HL-60 (cell line): ENCODE data around the gene PRIMA1.

Source experiments
- GABPA ChIP-seq: IDR thresholded peaks from 2 replicates; pipeline ENCODE4 v1.6.1; 2012; ENCODE audit warnings: low read depth
- POLR2AphosphoS5 ChIP-seq: IDR thresholded peaks from 2 replicates; pipeline ENCODE4 v1.6.1; 2012; ENCODE audit warnings: low read depth
- SPI1 ChIP-seq: IDR thresholded peaks from 2 replicates; pipeline ENCODE4 v1.6.1; 2012; ENCODE audit warnings: low read depth, mild to moderate bottlenecking, borderline replicate concordance
- TF ChIP-seq, protein P1 (sequence below): IDR thresholded peaks from one replicate; pipeline ENCODE4 v1.5.1; 2011; ENCODE audit warnings: low read length, control low read depth, inconsistent platforms; ENCODE audit not compliant: insufficient read depth
- TF ChIP-seq, protein P2 (sequence below): IDR thresholded peaks from 2 replicates; pipeline ENCODE4 v1.6.1; 2012; ENCODE audit warnings: low read depth; ENCODE audit not compliant: insufficient replicate concordance

DNA sequence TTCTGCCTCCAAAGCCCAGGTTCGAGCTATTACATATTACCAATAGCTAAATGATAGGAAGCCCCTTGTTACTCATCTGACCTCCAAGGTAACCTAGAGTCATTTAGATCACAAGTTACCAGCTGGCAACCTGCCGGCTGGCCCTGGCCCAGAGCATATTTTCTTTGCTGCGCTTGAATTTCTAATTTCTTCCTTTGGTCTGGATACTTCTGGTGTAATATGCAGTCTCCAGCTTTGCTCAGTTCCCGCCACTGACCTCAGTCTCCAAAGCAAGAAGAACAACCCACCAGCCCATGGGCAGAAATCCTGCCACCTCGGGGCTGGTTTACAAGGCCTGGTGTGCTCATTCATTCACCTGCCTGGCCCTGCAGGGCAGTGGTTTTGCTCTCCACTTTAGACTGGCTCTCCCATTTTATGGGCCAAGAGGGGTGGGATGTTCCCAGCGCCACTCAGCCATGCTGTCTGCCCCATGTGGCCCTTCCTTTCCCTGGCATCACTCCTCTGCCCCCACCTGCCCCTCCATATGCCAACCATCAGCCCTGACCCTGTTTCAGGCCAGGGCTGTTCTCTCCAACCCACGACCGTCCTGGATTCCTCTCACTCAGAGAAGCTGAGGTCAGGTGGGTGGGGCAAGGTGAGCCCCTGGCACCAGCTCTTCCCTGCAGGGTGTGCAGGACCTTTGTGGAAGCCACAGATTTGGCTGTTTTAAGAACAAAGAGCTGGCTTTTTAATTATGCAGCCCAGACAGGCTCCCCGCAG lies 76.0 kb downstream of the PRIMA1 start:
- TF ChIP-seq, protein P1, sequence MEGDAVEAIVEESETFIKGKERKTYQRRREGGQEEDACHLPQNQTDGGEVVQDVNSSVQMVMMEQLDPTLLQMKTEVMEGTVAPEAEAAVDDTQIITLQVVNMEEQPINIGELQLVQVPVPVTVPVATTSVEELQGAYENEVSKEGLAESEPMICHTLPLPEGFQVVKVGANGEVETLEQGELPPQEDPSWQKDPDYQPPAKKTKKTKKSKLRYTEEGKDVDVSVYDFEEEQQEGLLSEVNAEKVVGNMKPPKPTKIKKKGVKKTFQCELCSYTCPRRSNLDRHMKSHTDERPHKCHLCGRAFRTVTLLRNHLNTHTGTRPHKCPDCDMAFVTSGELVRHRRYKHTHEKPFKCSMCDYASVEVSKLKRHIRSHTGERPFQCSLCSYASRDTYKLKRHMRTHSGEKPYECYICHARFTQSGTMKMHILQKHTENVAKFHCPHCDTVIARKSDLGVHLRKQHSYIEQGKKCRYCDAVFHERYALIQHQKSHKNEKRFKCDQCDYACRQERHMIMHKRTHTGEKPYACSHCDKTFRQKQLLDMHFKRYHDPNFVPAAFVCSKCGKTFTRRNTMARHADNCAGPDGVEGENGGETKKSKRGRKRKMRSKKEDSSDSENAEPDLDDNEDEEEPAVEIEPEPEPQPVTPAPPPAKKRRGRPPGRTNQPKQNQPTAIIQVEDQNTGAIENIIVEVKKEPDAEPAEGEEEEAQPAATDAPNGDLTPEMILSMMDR, result no peak
- no peak for TF ChIP-seq POLR2AphosphoS5
- TF ChIP-seq, protein P2, sequence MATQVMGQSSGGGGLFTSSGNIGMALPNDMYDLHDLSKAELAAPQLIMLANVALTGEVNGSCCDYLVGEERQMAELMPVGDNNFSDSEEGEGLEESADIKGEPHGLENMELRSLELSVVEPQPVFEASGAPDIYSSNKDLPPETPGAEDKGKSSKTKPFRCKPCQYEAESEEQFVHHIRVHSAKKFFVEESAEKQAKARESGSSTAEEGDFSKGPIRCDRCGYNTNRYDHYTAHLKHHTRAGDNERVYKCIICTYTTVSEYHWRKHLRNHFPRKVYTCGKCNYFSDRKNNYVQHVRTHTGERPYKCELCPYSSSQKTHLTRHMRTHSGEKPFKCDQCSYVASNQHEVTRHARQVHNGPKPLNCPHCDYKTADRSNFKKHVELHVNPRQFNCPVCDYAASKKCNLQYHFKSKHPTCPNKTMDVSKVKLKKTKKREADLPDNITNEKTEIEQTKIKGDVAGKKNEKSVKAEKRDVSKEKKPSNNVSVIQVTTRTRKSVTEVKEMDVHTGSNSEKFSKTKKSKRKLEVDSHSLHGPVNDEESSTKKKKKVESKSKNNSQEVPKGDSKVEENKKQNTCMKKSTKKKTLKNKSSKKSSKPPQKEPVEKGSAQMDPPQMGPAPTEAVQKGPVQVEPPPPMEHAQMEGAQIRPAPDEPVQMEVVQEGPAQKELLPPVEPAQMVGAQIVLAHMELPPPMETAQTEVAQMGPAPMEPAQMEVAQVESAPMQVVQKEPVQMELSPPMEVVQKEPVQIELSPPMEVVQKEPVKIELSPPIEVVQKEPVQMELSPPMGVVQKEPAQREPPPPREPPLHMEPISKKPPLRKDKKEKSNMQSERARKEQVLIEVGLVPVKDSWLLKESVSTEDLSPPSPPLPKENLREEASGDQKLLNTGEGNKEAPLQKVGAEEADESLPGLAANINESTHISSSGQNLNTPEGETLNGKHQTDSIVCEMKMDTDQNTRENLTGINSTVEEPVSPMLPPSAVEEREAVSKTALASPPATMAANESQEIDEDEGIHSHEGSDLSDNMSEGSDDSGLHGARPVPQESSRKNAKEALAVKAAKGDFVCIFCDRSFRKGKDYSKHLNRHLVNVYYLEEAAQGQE, result no peak
- no peak for TF ChIP-seq GABPA
- TF ChIP-seq SPI1, result no peak
